NCI-H748 (cell line): ENCODE measurements around the gene ADGRF1.
"Not testable (repeated sequence)": the region's sequence is repeated elsewhere in the genome, so short reads cannot be mapped to it uniquely, and the experiment has no call there.

Experiments
- DNase-seq: peaks from one replicate; lab custom pipeline; 2025; ENCODE audit not compliant: unreplicated experiment; lab: John Stamatoyannopoulos, UW

Gene ADGRF1

GRCh38 chr6:47061309-47062300, 19.5 kb upstream of the ADGRF1 start:
- no peak for DNase-seq

GRCh38 chr6:47059216-47059885, 17.2 kb upstream of the ADGRF1 start:
- no peak for DNase-seq

GRCh38 chr6:47057830-47058540, 15.9 kb upstream of the ADGRF1 start:
- DNase-seq = no peak

- no peak for DNase-seq
Observed at GRCh38 chr6:47056832-47057231, 14.7 kb upstream of the ADGRF1 start.

GRCh38 chr6:47054302-47054701, 12.2 kb upstream of the ADGRF1 start:
- not testable (repeated sequence) for DNase-seq

GRCh38 chr6:47048638-47049037, 6.5 kb upstream of the ADGRF1 start:
- DNase-seq = no peak

GRCh38 chr6:47047479-47048407, 5.6 kb upstream of the ADGRF1 start:
- DNase-seq = peak; percentile 79

GRCh38 chr6:47047097-47047478, 5.0 kb upstream of the ADGRF1 start:
- no peak for DNase-seq

GRCh38 chr6:47044397-47044796, 2.3 kb upstream of the ADGRF1 start:
- no peak for DNase-seq

GRCh38 chr6:47043286-47043685, 1.2 kb upstream of the ADGRF1 start:
- no peak for DNase-seq

- no peak for DNase-seq
Observed at GRCh38 chr6:47041741-47042140, 391 bp downstream of the ADGRF1 start.

GRCh38 chr6:47034926-47035325, 7.2 kb downstream of the ADGRF1 start:
- DNase-seq = peak; percentile 86

- no peak for DNase-seq
Observed at GRCh38 chr6:47034421-47034820, 7.7 kb downstream of the ADGRF1 start.

GRCh38 chr6:47032974-47033765, 9.0 kb downstream of the ADGRF1 start:
- DNase-seq = no peak

GRCh38 chr6:47031656-47032055, 10.5 kb downstream of the ADGRF1 start:
- DNase-seq = no peak

- no peak for DNase-seq
Observed at GRCh38 chr6:47029865-47030561, 12.1 kb downstream of the ADGRF1 start.

- no peak for DNase-seq
Observed at GRCh38 chr6:47028835-47029360, 13.2 kb downstream of the ADGRF1 start.

- no peak for DNase-seq
Observed at GRCh38 chr6:47027315-47027714, 14.8 kb downstream of the ADGRF1 start.

- DNase-seq = no peak
Observed at GRCh38 chr6:47026679-47027078, 15.5 kb downstream of the ADGRF1 start.
